ENCODE measurements around the gene LEPROT.

LEPROT gene

GRCh38 chr1:65434255-65434654 is 13.8 kb downstream of the LEPROT start:
- peaks cover 10% of the 10 kb centered on the region; the same call in 1 of the 2 replicates for H3K36me3 ChIP-seq (ENCODE audit: insufficient read depth, low read length)

GRCh38 chr1:65434760-65435159 is 14.3 kb downstream of the LEPROT start:
- H3K4me2 ChIP-seq (ENCODE audit: low read length), result no peak overlapping the region
- peaks cover 6% of the 10 kb centered on the region; the same call in 1 of the 2 replicates for H3K36me3 ChIP-seq (ENCODE audit: insufficient read depth, low read length)
- H3K79me2 ChIP-seq (ENCODE audit: insufficient read depth, low read length), result no peaks in the 10 kb centered on the region
- no peak for TF ChIP-seq CTCF (IDR thresholded peaks at IDR 0.05; ENCODE audit: low read length)
- TF ChIP-seq EZH2 (IDR thresholded peaks at IDR 0.05; ENCODE audit: borderline replicate concordance, low read length), result no peak
- no peak overlapping the region for H3K4me3 ChIP-seq (ENCODE audit: low read depth, low read length, poor library complexity, severe bottlenecking)
- H3F3A ChIP-seq (ENCODE audit: insufficient read depth, low read length), result no peaks in the 10 kb centered on the region
- H3K27me3 ChIP-seq (ENCODE audit: insufficient read depth, low read length), result no peaks in the 10 kb centered on the region
- no peaks in the 10 kb centered on the region for H3K9me3 ChIP-seq (ENCODE audit: low read length)
- H3K9ac ChIP-seq (ENCODE audit: low read length), result no peak overlapping the region
- no peaks in the 10 kb centered on the region for H4K20me1 ChIP-seq (ENCODE audit: insufficient read depth, low read length)
- no peak overlapping the region for H3K27ac ChIP-seq (ENCODE audit: low read depth, low read length, poor library complexity, severe bottlenecking)
- no peaks in the 10 kb centered on the region for H3K9me2 ChIP-seq (ENCODE audit: low read depth, low read length)
- H2AFZ ChIP-seq (ENCODE audit: low read length), result no peak overlapping the region
- H3K4me1 ChIP-seq (ENCODE audit: insufficient read depth, low read length, severe bottlenecking), result no peaks in the 10 kb centered on the region

More at GRCh38 chr1:65434255-65434654, 13.8 kb downstream of the LEPROT start:
- Histone ChIP-seq H3K79me2 (ENCODE audit: insufficient read depth, low read length) (no peaks in the 10 kb centered on the region), H3K9ac (ENCODE audit: low read length) (no peak overlapping the region), H4K20me1 (ENCODE audit: insufficient read depth, low read length) (no peaks in the 10 kb centered on the region), H3K27me3 (ENCODE audit: insufficient read depth, low read length) (no peaks in the 10 kb centered on the region), H3K4me1 (ENCODE audit: insufficient read depth, low read length, severe bottlenecking) (no peaks in the 10 kb centered on the region), H2AFZ (ENCODE audit: low read length) (no peak overlapping the region), H3K9me2 (ENCODE audit: low read depth, low read length) (no peaks in the 10 kb centered on the region), H3K27ac (ENCODE audit: low read depth, low read length, poor library complexity, severe bottlenecking) (no peak overlapping the region), H3K4me3 (ENCODE audit: low read depth, low read length, poor library complexity, severe bottlenecking) (no peak overlapping the region), H3F3A (ENCODE audit: insufficient read depth, low read length) (no peaks in the 10 kb centered on the region), H3K4me2 (ENCODE audit: low read length) (no peak overlapping the region), H3K9me3 (ENCODE audit: low read length) (no peaks in the 10 kb centered on the region)
- TF ChIP-seq EZH2 (IDR thresholded peaks at IDR 0.05; ENCODE audit: borderline replicate concordance, low read length), result no peak
- no peak for TF ChIP-seq CTCF (IDR thresholded peaks at IDR 0.05; ENCODE audit: low read length)

GRCh38 chr1:65435987-65436386 is 15.5 kb downstream of the LEPROT start:
- Histone ChIP-seq H3K36me3 (ENCODE audit: insufficient read depth, low read length) (peaks cover 5% of the 10 kb centered on the region; the same call in 1 of the 2 replicates), H3K4me3 (ENCODE audit: low read depth, low read length, poor library complexity, severe bottlenecking) (no peak overlapping the region), H3K79me2 (ENCODE audit: insufficient read depth, low read length) (no peaks in the 10 kb centered on the region), H2AFZ (ENCODE audit: low read length) (no peak overlapping the region), H4K20me1 (ENCODE audit: insufficient read depth, low read length) (no peaks in the 10 kb centered on the region), H3K27me3 (ENCODE audit: insufficient read depth, low read length) (no peaks in the 10 kb centered on the region), H3K9me2 (ENCODE audit: low read depth, low read length) (no peaks in the 10 kb centered on the region), H3K9me3 (ENCODE audit: low read length) (no peaks in the 10 kb centered on the region), H3F3A (ENCODE audit: insufficient read depth, low read length) (no peaks in the 10 kb centered on the region), H3K9ac (ENCODE audit: low read length) (no peak overlapping the region), H3K27ac (ENCODE audit: low read depth, low read length, poor library complexity, severe bottlenecking) (no peak overlapping the region), H3K4me2 (ENCODE audit: low read length) (no peak overlapping the region), H3K4me1 (ENCODE audit: insufficient read depth, low read length, severe bottlenecking) (no peaks in the 10 kb centered on the region)
- TF ChIP-seq CTCF (IDR thresholded peaks at IDR 0.05; ENCODE audit: low read length), result no peak
- no peak for TF ChIP-seq EZH2 (IDR thresholded peaks at IDR 0.05; ENCODE audit: borderline replicate concordance, low read length)
